ENCODE measurements around the gene SMIM35.

Gene SMIM35

DNA sequence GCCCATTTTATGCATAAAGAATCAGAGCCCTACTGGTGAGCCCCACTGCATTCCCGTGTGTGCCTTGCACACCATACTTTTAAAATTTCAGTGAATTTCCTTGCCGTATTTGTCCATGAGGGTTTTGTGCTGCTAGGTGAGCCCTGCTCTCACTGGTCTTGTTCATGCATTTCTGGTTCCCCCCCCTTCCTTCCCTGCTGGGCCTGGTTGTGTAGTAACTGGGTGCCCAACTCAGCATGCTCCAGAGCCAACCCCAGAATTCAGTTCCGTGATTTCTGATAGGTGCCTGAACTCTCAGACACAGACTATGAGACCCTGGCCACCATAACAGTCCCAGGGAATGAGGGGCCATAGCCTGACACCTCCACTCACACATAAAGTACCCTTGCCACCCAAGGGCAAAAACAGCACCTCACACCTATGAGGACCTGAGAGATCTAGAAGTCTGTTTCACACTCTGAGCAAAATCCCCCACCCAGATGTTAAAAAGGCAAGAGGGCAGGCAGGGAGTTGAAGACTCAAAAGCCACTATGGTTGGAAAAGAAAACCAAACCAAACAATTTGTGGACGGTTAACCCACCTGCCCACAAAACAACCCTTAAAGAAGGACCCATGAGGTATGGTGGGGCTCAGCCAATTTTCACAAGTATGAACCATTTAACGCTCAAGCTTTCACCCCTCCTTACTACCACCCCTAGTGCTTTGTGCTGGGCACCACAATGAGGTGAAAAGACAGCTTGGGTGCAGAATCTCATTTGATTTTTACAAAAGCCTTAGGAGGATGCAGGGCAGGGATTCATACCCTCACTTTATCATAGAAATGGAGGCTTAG is 117.4 kb downstream of the SMIM35 start:
- H3K4me3 ChIP-seq (ENCODE audit: low read depth, low read length): no peak overlapping the region

DNA sequence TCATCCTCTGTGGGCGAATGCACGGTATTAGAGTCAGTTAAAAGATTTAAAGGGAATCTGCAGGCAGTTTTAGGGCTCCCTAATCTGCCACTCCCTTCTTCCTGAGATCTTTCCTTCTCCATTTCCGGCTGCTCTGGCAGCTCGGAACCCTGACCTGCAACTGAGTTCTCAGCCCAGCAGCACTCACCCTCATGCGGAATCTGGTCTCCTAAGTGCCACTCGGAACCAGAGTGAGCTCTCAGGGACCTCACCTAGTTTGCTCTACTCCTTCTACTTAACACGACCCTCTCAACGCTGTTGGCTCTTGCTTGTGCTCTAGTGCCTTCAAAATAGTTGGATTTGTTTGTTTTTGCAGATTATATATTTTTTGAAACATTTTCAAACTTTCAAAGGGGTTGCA is 119.9 kb downstream of the SMIM35 start:
- Histone ChIP-seq H3K79me2 (ENCODE audit: control insufficient read depth, insufficient read depth, low read length, unreplicated experiment) (no peaks in the 10 kb centered on the region), H3K4me3 (ENCODE audit: low read depth, low read length) (no peak overlapping the region), H3K27ac (ENCODE audit: low read depth, low read length) (no peak overlapping the region), H3K36me3 (ENCODE audit: insufficient read depth, low read length) (no peaks in the 10 kb centered on the region), H2AFZ (ENCODE audit: low read length, unreplicated experiment) (no peak overlapping the region), H3K27me3 (ENCODE audit: insufficient read depth, low read length) (peaks cover 37% of the 10 kb centered on the region), H3K4me1 (ENCODE audit: control insufficient read depth, insufficient read depth, low read length, unreplicated experiment) (no peaks in the 10 kb centered on the region)

More for the DNA sequence above, 117.4 kb downstream of the SMIM35 start:
- Histone ChIP-seq H3K36me3 (ENCODE audit: insufficient read depth, low read length) (no peaks in the 10 kb centered on the region), H3K4me1 (ENCODE audit: control insufficient read depth, insufficient read depth, low read length, unreplicated experiment) (no peaks in the 10 kb centered on the region), H3K27me3 (ENCODE audit: insufficient read depth, low read length) (peaks cover 29% of the 10 kb centered on the region), H3K79me2 (ENCODE audit: control insufficient read depth, insufficient read depth, low read length, unreplicated experiment) (no peaks in the 10 kb centered on the region), H2AFZ (ENCODE audit: low read length, unreplicated experiment) (no peak overlapping the region), H3K27ac (ENCODE audit: low read depth, low read length) (no peak overlapping the region)

DNA sequence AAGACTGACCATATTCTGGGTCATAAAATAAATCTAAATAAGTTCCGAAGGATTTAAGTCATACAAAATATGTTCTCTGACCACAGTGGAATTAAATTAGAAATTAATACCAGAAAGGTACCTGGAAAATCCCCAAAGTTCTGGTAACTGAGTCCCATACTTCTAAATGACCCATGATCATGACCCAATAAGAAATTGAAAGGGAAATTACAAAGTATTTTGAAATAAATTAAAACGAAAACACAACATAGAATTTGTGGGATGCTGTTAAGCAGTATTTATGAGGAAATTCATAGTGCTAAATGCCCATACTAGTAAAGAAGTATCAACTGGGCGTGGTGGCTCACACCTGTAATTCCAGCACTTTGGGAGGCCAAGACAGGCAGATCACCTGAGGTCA is 123.9 kb downstream of the SMIM35 start:
- H3K4me3 ChIP-seq (ENCODE audit: low read depth, low read length): no peak overlapping the region
- no peak overlapping the region for H2AFZ ChIP-seq (ENCODE audit: low read length, unreplicated experiment)

DNA sequence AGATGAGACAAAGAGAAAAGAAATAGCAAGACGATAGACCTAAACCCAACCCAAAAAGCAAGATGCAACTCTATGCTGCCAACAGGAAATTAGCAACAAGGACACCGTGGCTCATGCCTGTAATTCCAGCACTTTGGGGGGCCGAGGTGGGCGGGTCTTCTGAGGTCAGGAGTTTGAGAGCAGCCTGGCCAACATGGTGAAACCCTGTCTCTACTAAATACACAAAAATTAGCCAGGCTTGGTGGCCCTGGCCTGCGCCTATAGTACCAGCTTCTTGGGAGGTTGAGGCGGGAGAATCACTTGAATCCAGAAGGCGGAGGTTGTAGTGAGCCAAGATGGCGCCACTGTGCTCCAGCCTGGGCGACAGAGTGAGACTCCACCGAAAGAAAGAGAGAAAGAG is 124.9 kb downstream of the SMIM35 start:
- H3K27ac ChIP-seq (ENCODE audit: low read depth, low read length): no peak overlapping the region
- no peaks in the 10 kb centered on the region for H3K36me3 ChIP-seq (ENCODE audit: insufficient read depth, low read length)
- peaks cover 47% of the 10 kb centered on the region for H3K27me3 ChIP-seq (ENCODE audit: insufficient read depth, low read length)
- H3K4me3 ChIP-seq (ENCODE audit: low read depth, low read length): no peak overlapping the region
- H2AFZ ChIP-seq (ENCODE audit: low read length, unreplicated experiment): no peak overlapping the region
- H3K4me1 ChIP-seq (ENCODE audit: control insufficient read depth, insufficient read depth, low read length, unreplicated experiment): no peaks in the 10 kb centered on the region
- no peaks in the 10 kb centered on the region for H3K79me2 ChIP-seq (ENCODE audit: control insufficient read depth, insufficient read depth, low read length, unreplicated experiment)

More for the DNA sequence above, 123.9 kb downstream of the SMIM35 start:
- H3K27ac ChIP-seq (ENCODE audit: low read depth, low read length): no peak overlapping the region
- peaks cover 38% of the 10 kb centered on the region for H3K27me3 ChIP-seq (ENCODE audit: insufficient read depth, low read length)
- H3K36me3 ChIP-seq (ENCODE audit: insufficient read depth, low read length): no peaks in the 10 kb centered on the region
- H3K4me1 ChIP-seq (ENCODE audit: control insufficient read depth, insufficient read depth, low read length, unreplicated experiment): no peaks in the 10 kb centered on the region
- no peaks in the 10 kb centered on the region for H3K79me2 ChIP-seq (ENCODE audit: control insufficient read depth, insufficient read depth, low read length, unreplicated experiment)

DNA sequence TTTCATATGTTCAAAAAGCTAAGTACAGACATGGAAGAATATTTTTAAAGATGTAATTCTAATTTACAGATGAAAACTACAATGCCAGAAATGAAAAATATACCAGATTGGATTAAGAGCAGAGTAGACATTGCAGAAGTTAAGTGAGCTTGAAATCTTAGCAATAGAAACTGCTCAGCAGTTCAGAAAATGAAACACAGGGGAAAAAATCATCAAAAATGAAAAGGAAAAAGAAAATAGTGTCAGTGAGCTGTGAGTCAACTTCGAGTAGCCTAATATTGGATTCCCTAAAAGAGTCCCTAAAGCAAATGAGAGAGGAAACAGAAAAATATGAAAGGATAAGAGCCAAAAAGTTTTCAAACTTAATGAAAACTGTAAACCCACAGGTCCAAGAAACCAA is 126.4 kb downstream of the SMIM35 start:
- Histone ChIP-seq H3K27me3 (ENCODE audit: insufficient read depth, low read length) (peaks cover 54% of the 10 kb centered on the region), H2AFZ (ENCODE audit: low read length, unreplicated experiment) (no peak overlapping the region), H3K27ac (ENCODE audit: low read depth, low read length) (no peak overlapping the region), H3K36me3 (ENCODE audit: insufficient read depth, low read length) (no peaks in the 10 kb centered on the region), H3K4me1 (ENCODE audit: control insufficient read depth, insufficient read depth, low read length, unreplicated experiment) (no peaks in the 10 kb centered on the region), H3K79me2 (ENCODE audit: control insufficient read depth, insufficient read depth, low read length, unreplicated experiment) (no peaks in the 10 kb centered on the region), H3K4me3 (ENCODE audit: low read depth, low read length) (no peak overlapping the region)

DNA sequence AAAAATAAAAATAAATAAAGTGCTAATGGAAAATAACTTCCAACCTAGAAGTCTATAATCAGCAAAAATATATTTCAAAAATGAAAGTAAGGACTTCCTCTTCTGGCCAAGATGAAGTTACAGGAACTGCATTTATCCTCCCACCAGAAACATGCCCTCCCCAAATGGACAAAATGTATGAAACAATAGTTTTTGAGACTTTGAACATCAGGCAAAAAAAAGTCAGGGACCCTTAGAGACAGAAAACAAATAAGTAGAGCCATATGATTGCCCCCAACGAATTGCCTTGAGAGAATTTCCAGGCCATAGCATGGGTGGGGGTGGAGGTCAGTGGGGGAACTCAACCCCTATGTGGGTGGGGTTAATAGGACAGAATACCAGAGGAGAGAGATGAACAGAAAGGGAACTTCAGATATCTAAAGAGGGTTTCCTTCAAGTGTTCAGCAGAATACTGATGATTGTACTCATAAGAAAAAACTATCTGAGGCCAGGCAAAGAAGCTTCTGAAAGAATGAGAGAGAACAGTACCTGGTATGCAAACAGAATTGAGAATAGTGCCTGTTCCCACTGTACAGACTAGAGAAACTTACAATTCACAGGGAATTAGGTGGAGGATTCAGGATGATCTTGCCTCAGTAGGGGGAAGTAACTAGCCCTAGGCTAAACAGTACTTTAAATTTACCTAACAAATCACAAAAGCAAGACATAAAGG is 127.2 kb downstream of the SMIM35 start:
- Histone ChIP-seq H3K4me3 (ENCODE audit: low read depth, low read length) (no peak overlapping the region), H3K27me3 (ENCODE audit: insufficient read depth, low read length) (peaks cover 54% of the 10 kb centered on the region), H3K27ac (ENCODE audit: low read depth, low read length) (no peak overlapping the region), H3K4me1 (ENCODE audit: control insufficient read depth, insufficient read depth, low read length, unreplicated experiment) (no peaks in the 10 kb centered on the region), H3K79me2 (ENCODE audit: control insufficient read depth, insufficient read depth, low read length, unreplicated experiment) (no peaks in the 10 kb centered on the region), H2AFZ (ENCODE audit: low read length, unreplicated experiment) (no peak overlapping the region), H3K36me3 (ENCODE audit: insufficient read depth, low read length) (no peaks in the 10 kb centered on the region)

DNA sequence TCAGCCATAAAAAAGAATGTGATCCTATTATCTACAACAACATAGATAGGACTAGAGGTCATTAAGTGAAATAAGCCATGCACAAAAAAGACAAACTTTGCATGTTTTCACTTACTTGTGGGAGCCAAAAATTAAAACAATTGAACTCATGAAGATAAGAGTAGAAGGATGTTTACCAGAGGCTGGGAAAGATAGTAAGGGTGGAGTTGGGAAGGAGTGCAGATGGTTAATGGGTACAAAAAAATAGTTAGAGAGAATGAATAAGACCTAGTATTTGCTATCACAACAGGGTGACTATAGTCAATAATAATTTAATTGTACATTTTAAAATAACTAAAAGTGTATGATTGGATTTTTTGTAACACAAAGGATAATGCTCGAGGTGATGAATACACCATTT is 127.8 kb downstream of the SMIM35 start:
- H3K27me3 ChIP-seq (ENCODE audit: insufficient read depth, low read length): peaks cover 60% of the 10 kb centered on the region
- no peaks in the 10 kb centered on the region for H3K79me2 ChIP-seq (ENCODE audit: control insufficient read depth, insufficient read depth, low read length, unreplicated experiment)
- H2AFZ ChIP-seq (ENCODE audit: low read length, unreplicated experiment): no peak overlapping the region
- no peaks in the 10 kb centered on the region for H3K4me1 ChIP-seq (ENCODE audit: control insufficient read depth, insufficient read depth, low read length, unreplicated experiment)
- H3K36me3 ChIP-seq (ENCODE audit: insufficient read depth, low read length): no peaks in the 10 kb centered on the region
- no peak overlapping the region for H3K27ac ChIP-seq (ENCODE audit: low read depth, low read length)
- no peak overlapping the region for H3K4me3 ChIP-seq (ENCODE audit: low read depth, low read length)

Data from ACC112 (cell line).